ENCODE measurements around the gene EHD4.

DNA sequence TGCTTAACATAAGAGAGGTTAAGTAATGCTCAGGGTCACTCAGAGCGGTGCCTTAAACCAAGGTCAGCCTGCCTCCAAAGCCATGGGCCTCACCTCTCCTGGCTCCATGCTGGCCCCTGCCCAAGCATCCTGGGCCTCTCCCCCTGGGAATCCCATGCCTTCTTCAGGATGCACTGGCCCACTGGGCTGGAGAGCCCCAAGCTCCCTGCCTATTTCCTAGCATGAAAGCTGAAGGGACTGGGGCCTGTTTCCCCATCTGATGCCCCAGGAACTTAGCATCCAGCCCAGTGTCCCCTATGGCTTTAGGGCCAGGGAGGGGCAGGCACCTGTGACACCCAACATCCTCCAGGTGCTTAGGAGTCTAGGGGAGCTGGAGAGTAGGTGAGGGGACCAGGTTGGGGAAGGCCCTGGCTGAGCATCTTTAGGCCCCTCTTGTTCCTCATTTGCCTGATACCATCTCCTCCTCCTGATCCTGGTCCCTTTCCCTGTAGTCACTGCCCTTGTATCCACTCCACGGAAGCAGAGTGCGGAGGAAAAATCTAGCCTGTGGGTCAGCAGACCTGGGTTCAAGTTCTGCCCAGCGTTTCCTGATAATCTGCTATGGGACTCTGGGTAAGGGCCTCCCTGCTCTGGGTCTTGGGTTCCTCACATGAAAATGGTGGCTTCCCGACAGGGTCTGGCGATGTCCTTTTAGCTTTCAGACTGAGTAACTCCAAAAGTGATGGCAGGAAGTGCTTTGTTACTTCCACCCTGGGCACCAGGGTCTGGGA, 28.6 kb downstream of the EHD4 start:
- TF ChIP-seq POLR2A (IDR thresholded peaks at IDR 0.05; ENCODE audit: extremely low read depth, insufficient read length): no peak
- TF ChIP-seq, protein P1, sequence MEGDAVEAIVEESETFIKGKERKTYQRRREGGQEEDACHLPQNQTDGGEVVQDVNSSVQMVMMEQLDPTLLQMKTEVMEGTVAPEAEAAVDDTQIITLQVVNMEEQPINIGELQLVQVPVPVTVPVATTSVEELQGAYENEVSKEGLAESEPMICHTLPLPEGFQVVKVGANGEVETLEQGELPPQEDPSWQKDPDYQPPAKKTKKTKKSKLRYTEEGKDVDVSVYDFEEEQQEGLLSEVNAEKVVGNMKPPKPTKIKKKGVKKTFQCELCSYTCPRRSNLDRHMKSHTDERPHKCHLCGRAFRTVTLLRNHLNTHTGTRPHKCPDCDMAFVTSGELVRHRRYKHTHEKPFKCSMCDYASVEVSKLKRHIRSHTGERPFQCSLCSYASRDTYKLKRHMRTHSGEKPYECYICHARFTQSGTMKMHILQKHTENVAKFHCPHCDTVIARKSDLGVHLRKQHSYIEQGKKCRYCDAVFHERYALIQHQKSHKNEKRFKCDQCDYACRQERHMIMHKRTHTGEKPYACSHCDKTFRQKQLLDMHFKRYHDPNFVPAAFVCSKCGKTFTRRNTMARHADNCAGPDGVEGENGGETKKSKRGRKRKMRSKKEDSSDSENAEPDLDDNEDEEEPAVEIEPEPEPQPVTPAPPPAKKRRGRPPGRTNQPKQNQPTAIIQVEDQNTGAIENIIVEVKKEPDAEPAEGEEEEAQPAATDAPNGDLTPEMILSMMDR (IDR thresholded peaks at IDR 0.05; ENCODE audit: low read depth, low read length): no peak
